GM21526 (cell line): ENCODE measurements around the gene DENND2C.

Experiments
- ATAC-seq: cut with Tn5 transposase; IDR thresholded peaks from one replicate; pipeline ENCODE4 v1.9.1; 2021; ENCODE audit warnings: moderate library complexity; ENCODE audit not compliant: unreplicated experiment, low FRiP score

Gene DENND2C

DNA sequence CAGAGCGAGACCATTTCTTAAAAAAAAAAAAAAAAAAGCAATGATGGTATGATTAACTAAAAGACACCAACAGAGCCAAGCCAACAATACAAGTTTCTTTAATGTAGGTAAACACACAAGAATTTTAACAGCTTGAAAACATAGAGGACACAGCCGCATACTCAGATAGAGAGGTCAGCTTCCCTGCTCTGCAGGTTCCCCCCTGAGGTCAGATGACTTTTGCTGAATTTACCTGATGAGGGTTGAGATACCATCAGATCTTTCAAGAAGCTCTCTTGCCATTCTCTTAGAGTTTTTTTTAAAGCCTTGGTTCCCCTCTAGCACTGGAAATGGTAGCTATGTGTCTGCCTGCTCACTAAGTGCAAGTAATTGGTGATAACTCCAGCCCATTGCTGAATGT, 119.5 kb downstream of the DENND2C start:
- ATAC-seq, result no peak

DNA sequence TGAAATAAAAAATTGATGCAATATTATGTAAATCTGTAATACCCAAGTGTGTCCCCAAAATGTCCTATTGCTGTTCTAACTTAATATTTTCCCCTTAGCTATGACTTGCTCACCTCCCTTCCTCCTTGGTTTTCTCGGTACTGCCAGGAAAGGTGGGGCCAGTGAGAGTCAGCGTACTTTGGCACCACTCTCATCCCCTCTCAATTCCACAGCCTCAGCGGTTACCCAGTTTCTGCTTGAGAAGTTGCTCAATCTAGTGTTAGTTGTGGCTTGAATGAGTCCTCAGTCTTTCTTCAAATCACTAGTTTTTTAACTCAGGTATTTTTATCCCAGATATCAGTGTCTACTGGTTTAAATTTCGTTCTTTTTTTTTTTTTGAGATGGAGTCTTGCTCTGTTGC, 120.7 kb downstream of the DENND2C start:
- no peak for ATAC-seq

DNA sequence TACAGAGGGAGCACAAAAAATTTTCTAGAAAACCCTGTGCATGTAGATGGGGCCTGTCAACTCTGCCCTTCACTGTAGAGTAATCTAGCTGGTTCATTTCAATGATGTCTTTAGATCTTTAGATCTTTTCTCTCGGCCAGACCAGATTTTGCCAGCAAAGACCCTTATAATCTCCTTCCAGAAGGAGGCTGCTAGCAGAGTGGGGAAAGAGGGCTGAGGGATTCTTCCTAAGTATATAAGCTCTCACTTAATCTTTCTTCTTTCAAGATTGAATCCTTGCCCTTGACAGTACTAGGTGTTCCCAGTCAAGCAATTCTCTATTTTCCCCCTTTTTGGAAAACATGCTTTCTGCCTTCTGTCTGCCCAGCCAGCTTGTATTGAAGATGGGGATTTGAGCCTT, 122.8 kb downstream of the DENND2C start:
- ATAC-seq, result no peak

DNA sequence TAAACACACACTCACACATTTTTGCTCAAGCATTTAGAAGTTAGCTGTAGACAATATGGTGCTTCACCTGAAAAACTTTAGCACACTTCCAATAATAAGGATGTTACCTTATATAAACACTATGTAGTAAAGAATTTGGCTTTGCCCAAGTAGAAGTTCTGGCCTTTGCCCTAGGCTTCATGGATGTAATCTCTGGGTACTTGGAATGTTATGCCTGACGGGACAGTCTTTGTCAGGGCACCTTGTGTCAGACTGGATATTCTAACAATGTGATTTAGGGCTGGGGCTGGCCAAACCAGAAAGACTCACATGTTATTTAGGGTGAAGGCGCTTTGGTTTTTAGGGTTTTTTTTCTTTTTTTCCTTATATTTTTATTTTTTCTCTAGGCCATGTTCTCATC, 124.1 kb downstream of the DENND2C start:
- no peak for ATAC-seq

DNA sequence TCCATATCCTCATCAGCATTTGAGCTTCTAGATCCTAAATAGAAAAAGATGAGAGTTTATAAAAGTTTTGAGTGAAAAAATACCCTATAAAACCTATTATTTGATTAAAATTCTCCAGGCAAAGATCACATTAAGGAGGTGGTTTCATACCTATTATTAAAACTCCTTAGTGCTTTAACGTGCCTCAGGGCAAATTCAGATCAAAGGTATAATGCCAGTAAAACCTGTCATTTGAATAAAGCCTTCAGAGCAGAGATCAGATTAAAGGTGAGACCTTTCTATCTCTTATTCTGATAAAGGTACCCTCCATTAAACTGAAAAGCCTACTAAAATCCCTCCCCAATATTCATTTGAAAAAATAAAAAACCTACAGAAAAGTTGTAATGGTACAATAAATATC, 124.5 kb downstream of the DENND2C start:
- no peak for ATAC-seq

DNA sequence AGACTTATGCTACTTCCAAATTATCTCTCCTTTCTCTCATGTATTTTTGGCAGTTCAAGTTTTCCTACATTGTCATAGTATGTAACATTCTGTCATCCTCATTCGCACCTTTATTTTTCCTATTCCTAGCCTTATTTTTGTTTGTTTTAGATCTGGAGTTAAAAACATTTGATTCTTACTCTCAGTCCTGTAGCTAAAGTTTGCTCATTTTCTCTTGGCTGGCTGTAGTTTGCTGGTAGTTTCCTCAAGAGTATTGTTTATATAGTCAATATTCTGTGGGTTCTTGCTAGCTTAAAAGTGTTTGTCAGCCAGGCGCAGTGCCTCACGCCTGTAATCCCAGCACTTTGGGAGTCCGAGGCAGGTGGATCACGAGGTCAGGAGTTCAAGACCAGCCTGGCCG, 129.0 kb downstream of the DENND2C start:
- ATAC-seq, result no peak

DNA sequence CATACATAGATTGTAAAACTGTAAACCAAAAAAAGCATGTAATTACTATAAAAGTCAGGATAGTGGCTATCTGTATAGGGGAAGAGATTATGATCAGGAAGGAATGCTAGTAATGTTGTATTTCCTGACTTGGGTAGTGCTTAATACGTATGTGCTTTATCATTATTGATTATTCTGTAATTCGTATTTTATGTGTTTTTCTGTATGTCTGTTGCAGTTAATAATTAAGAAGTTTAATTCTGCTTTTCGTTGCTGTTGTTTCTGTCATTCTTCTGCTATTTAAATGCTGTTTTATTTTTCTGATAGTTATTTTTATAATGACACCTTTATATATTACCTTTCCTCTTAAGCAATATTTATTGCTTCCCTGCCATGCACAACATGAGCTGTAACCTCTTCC, 129.6 kb downstream of the DENND2C start:
- no peak for ATAC-seq

DNA sequence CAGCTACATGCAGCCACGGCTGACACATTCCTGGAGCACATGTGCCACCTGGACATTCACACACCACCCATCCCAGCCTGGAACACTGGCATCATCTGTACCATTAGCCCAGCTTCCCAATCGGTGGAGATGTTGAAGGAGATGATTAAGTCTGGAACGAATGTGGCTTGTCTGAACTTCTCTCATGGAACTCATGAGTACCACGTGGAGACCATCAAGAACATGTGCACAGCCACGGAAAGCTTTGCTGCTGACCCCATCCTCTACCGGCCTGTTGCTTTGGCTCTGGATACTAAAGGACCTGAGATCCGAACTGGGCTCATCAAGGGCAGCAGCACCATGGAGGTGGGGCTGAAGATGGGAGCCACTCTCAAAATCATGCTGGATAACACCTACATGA, 133.8 kb downstream of the DENND2C start:
- ATAC-seq, result no peak

DNA sequence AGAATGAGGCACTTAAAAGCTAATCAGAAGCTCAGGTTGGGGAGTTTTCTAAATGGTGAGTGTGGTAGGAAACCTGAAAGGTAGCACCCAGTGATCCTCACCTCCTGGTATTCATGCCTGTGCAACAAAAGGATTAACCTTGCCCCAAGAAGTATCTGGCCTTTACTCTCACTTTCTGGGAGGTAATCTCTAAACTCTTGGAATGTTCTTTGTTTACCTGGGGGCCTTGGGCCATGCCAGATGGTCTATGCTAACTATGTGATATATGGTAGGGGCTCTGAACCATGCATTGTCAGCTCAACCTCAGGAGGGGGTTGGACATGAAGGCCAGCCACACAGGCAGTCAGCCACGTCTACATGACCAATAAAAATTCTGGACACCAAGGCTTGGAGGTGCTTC, 134.4 kb downstream of the DENND2C start:
- ATAC-seq, result no peak
